ENCODE data around the gene MSH2.
"Not testable (repeated sequence)": the region's sequence is repeated elsewhere in the genome, so short reads cannot be mapped to it uniquely, and the experiment has no call there.

Gene MSH2

GRCh38 chr2:47497843-47498460, 95.0 kb downstream of the MSH2 start:
- no peak for DNase-seq (ENCODE audit: low spot score)
- TF ChIP-seq, protein P1, sequence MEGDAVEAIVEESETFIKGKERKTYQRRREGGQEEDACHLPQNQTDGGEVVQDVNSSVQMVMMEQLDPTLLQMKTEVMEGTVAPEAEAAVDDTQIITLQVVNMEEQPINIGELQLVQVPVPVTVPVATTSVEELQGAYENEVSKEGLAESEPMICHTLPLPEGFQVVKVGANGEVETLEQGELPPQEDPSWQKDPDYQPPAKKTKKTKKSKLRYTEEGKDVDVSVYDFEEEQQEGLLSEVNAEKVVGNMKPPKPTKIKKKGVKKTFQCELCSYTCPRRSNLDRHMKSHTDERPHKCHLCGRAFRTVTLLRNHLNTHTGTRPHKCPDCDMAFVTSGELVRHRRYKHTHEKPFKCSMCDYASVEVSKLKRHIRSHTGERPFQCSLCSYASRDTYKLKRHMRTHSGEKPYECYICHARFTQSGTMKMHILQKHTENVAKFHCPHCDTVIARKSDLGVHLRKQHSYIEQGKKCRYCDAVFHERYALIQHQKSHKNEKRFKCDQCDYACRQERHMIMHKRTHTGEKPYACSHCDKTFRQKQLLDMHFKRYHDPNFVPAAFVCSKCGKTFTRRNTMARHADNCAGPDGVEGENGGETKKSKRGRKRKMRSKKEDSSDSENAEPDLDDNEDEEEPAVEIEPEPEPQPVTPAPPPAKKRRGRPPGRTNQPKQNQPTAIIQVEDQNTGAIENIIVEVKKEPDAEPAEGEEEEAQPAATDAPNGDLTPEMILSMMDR (IDR thresholded peaks at IDR 0.05; ENCODE audit: extremely low read depth, insufficient read depth, missing control alignments): no peak
- in situ Hi-C loops (cut with MboI; ENCODE audit: low pct_unique_long_range_greater_than_20kb, low sequenced_read_pairs, unreplicated experiment): no loop called here

- DNase-seq (ENCODE audit: low spot score): no peak
- TF ChIP-seq, protein P1 (IDR thresholded peaks at IDR 0.05; ENCODE audit: extremely low read depth, insufficient read depth, missing control alignments): no peak
- in situ Hi-C loops (cut with MboI; ENCODE audit: low pct_unique_long_range_greater_than_20kb, low sequenced_read_pairs, unreplicated experiment): no loop called here
These were observed 96.1 kb downstream of the MSH2 start for GRCh38 chr2:47499093-47499492.

GRCh38 chr2:47499621-47500309, 96.8 kb downstream of the MSH2 start:
- TF ChIP-seq, protein P1 (IDR thresholded peaks at IDR 0.05; ENCODE audit: extremely low read depth, insufficient read depth, missing control alignments): no peak
- no peak for DNase-seq (ENCODE audit: low spot score)
- in situ Hi-C loops (cut with MboI; ENCODE audit: low pct_unique_long_range_greater_than_20kb, low sequenced_read_pairs, unreplicated experiment): no loop called here

GRCh38 chr2:47501374-47502200, 98.6 kb downstream of the MSH2 start:
- no peak for DNase-seq (ENCODE audit: low spot score)
- TF ChIP-seq, protein P1 (IDR thresholded peaks at IDR 0.05; ENCODE audit: extremely low read depth, insufficient read depth, missing control alignments): no peak
- in situ Hi-C loops (cut with MboI; ENCODE audit: low pct_unique_long_range_greater_than_20kb, low sequenced_read_pairs, unreplicated experiment): no loop called here

DNA sequence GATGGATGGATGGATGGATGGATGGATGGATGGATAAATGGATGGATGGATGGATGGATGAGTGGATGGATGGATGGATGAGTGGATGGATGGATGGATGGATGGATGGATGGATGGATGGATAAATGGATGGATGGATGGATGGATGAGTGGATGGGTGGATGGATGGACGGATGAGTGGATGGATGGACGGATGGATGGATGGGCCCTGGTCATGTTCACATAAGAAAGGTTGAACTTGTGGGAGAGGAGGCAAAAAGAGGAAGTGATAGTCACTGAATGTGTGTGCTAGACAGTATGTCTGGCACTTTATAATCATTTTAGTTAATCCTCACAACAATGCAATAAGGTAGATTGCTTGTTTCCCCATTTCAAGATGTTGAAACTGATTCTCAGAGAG, 99.5 kb downstream of the MSH2 start:
- in situ Hi-C loops (cut with MboI; ENCODE audit: low pct_unique_long_range_greater_than_20kb, low sequenced_read_pairs, unreplicated experiment); DNase-seq (ENCODE audit: low spot score): not testable (repeated sequence)

- TF ChIP-seq, protein P1 (IDR thresholded peaks at IDR 0.05; ENCODE audit: extremely low read depth, insufficient read depth, missing control alignments): no peak
- in situ Hi-C loops (cut with MboI; ENCODE audit: low pct_unique_long_range_greater_than_20kb, low sequenced_read_pairs, unreplicated experiment): no loop called here
- no peak for DNase-seq (ENCODE audit: low spot score)
These were observed 100.6 kb downstream of the MSH2 start for GRCh38 chr2:47503481-47504070.
